B cell (primary cell): Measurements from ENCODE around the gene MMP1. TPM values are rescaled to one million over a fixed set of nuclear protein-coding genes. Genes with fewer than 3 reads are reported as not detected.

ENCODE experiments used
- ATAC-seq: fragments of 200-7000 bp; cut with Tn5 transposase; one replicate; pipeline ENCODE4 v1.10.0; 2021; ENCODE audit warnings: low read depth, mild to moderate bottlenecking, moderate number of reproducible peaks, moderate library complexity
- CTCF ChIA-PET: fragments of 350-600 bp; sonication (Branson Sonifier 250); formaldehyde crosslinking; loops from one replicate; lab custom pipeline; 2021; ENCODE audit warnings: antibody characterized with exemption, inconsistent platforms; lab: Charles Lee
- POLR2A ChIA-PET: fragments of 350-600 bp; sonication (Branson Sonifier 250); formaldehyde crosslinking; loops from one replicate; lab custom pipeline; 2021; ENCODE audit warnings: antibody characterized with exemption; lab: Charles Lee
- DNase-seq: peaks from one replicate; pipeline ENCODE4 v3.0.0; 2013
- H2AFZ ChIP-seq: 2 replicates; pipeline ENCODE4 v1.6.1; 2012; ENCODE audit warnings: mild to moderate bottlenecking, low read depth, low read length; ENCODE audit not compliant: insufficient read depth, poor library complexity, severe bottlenecking
- H3K27ac ChIP-seq, 2 donors: 1 replicate in 1 of 2; 2 replicates in 1 of 2; pipeline ENCODE4 v1.5.1; 2012 to 2013; ENCODE audit warnings: low read length in 2 of 2, mild to moderate bottlenecking in 2 of 2, moderate library complexity in 1 of 2
- H3K27me3 ChIP-seq, 4 experiments: fragments of 200-600 bp in 1 of 4; sonication (generic) in 1 of 4; replicated peaks in 1 of 4; 1 replicate in 2 of 4; 2 replicates in 2 of 4; pipeline versions ENCODE4 v1.6.1 to v1.7.0; 2013 to 2016; ENCODE audit warnings: low read length in 3 of 4, mild to moderate bottlenecking in 2 of 4, mixed read lengths in 1 of 4, moderate library complexity in 1 of 4; ENCODE audit not compliant: insufficient read depth in 4 of 4, control insufficient read depth in 3 of 4; ENCODE audit errors: control extremely low read depth in 1 of 4
- H3K36me3 ChIP-seq, 2 experiments: replicated peaks in 1 of 2; 1 replicate in 1 of 2; 2 replicates in 1 of 2; pipeline versions ENCODE4 v1.6.1 to v1.7.1; 2013; ENCODE audit warnings: low read length in 1 of 2; ENCODE audit not compliant: insufficient read depth in 2 of 2, control insufficient read depth in 1 of 2; ENCODE audit errors: control extremely low read depth in 1 of 2, extremely low read depth in 1 of 2
- H3K4me1 ChIP-seq, 2 donors: fragments of 200-600 bp in 1 of 2; sonication (generic) in 1 of 2; 1 replicate in 1 of 2; 2 replicates in 1 of 2; pipeline versions ENCODE4 v1.5.1 to v1.6.1; 2013 to 2017; ENCODE audit warnings: low read length in 2 of 2; ENCODE audit not compliant: control insufficient read depth in 2 of 2, insufficient read depth in 2 of 2
- H3K4me2 ChIP-seq: replicated peaks from 2 replicates; pipeline ENCODE3; 2012; ENCODE audit warnings: mild to moderate bottlenecking, low read depth, low read length; ENCODE audit not compliant: poor library complexity, severe bottlenecking
- H3K4me3 ChIP-seq, 5 experiments: fragments of 200-600 bp in 1 of 5; sonication (generic) in 1 of 5; 1 replicate in 3 of 5; 2 replicates in 2 of 5; pipeline versions ENCODE4 v1.5.1 to v1.7.0; 2011 to 2016; ENCODE audit warnings: low read length in 4 of 5, mild to moderate bottlenecking in 4 of 5, low read depth in 2 of 5, control low read depth in 1 of 5, moderate library complexity in 1 of 5; ENCODE audit not compliant: insufficient read depth in 1 of 5; ENCODE audit errors: control extremely low read depth in 1 of 5, extremely low read depth in 1 of 5
- H3K79me2 ChIP-seq: fragments of 200-600 bp; sonication (generic); one replicate; pipeline ENCODE4 v1.6.0; 2016; ENCODE audit warnings: low read length; ENCODE audit not compliant: control insufficient read depth, insufficient read depth
- H3K9ac ChIP-seq: fragments of 200-600 bp; sonication (generic); 2 replicates; pipeline ENCODE4 v1.6.1; 2017; ENCODE audit warnings: mild to moderate bottlenecking, low read length, moderate library complexity
- H3K9me3 ChIP-seq, 3 donors: one replicate each; pipeline versions ENCODE4 v1.6.1 to v1.7.1; 2013; ENCODE audit warnings: low read length in 2 of 3; ENCODE audit not compliant: control insufficient read depth in 2 of 3, insufficient read depth in 1 of 3; ENCODE audit errors: control extremely low read depth in 1 of 3
- H4K20me1 ChIP-seq: 2 replicates; pipeline ENCODE4 v1.6.0; 2012; ENCODE audit warnings: mild to moderate bottlenecking, low read length; ENCODE audit not compliant: insufficient read depth, control insufficient read depth, poor library complexity, severe bottlenecking
- H3K27ac Mint-ChIP-seq: one replicate; pipeline ENCODE4 v1.8.0; 2021; ENCODE audit warnings: mixed read lengths
- H3K27me3 Mint-ChIP-seq: one replicate; pipeline ENCODE4 v1.8.0; 2021; ENCODE audit warnings: mixed read lengths
- H3K4me1 Mint-ChIP-seq: one replicate; pipeline ENCODE4 v1.8.0; 2021; ENCODE audit warnings: mixed read lengths
- H3K4me3 Mint-ChIP-seq: one replicate; pipeline ENCODE4 v1.8.0; 2021; ENCODE audit warnings: mixed read lengths
- H3K9me3 Mint-ChIP-seq: one replicate; pipeline ENCODE4 v1.8.0; 2022; ENCODE audit warnings: mixed read lengths; ENCODE audit not compliant: insufficient read depth
- CTCF ChIP-seq: fragments of 200-600 bp; IDR thresholded peaks from one replicate; pipeline ENCODE4 v1.8.0; 2022; ENCODE audit warnings: antibody characterized with exemption, mild to moderate bottlenecking
- EZH2 ChIP-seq: IDR thresholded peaks from 2 replicates; pipeline ENCODE4 v1.6.1; 2012; ENCODE audit warnings: borderline replicate concordance, low read depth, mild to moderate bottlenecking, moderate library complexity, low read length; ENCODE audit not compliant: insufficient read depth, poor library complexity, severe bottlenecking
- WGBS: methylation state at CpG from one replicate; pipeline ENCODE4 v1.1.5; 2013; ENCODE audit warnings: missing lambda C conversion rate; ENCODE audit not compliant: insufficient coverage; 5-methylcytosine and 5-hydroxymethylcytosine counted together
- intact Hi-C: fragments of 100-400 bp; cut with micrococcal nuclease; formaldehyde crosslinking; loops from one replicate; pipeline ENCODE4 v1.10.0; 2022
- polyA plus RNA-seq: library from polyadenylated mRNA; depleted of rRNA; stranded (reverse); fragments of >200 nt; gene quantifications from 2 replicates; pipeline ENCODE4 v1.2.3, GENCODE V29; 2012
- total RNA-seq, 2 donors: library from RNA; stranded (reverse); fragments of 120-200 nt in 1 of 2; gene quantifications; 1 replicate in 1 of 2; 2 replicates in 1 of 2; pipeline versions ENCODE4 v1.2.3 to v1.2.4, GENCODE V29; 2013 to 2022

Gene MMP1
- total and polyA plus RNA-seq, 2 donors (not counting 1 experiment from before 2014, with no cell fraction given): not detected

GRCh38 chr11:102843489-102843888 is 45.5 kb upstream of the MMP1 start, which contains the start of gene MMP3:
Gene MMP3, minus strand, starts transcription at chr11:102843609. Its CDS starts 63 bp downstream, at chr11:102843546.
- 85% methylated on average over 4 of the region's 4 CpGs for WGBS
- intact Hi-C loops: no loop called here
- CTCF ChIA-PET: no interaction called here

GRCh38 chr11:102842930-102843329 is 45.0 kb upstream of the MMP1 start:
- DNase-seq (no peak), ATAC-seq (no peak)
- intact Hi-C loops: no loop called here
- H3K27me3 Mint-ChIP-seq: peaks cover 16% of the 10 kb centered on the region
- H3K4me3 ChIP-seq: no peak overlapping the region
- ChIA-PET POLR2A (no interaction called here), CTCF (no interaction called here)
- no peaks in the 10 kb centered on the region for H3K4me1 Mint-ChIP-seq
- no peaks in the 10 kb centered on the region for H3K9me3 Mint-ChIP-seq
- no peaks in the 10 kb centered on the region for H3K36me3 ChIP-seq
- no CpG with 5 or more reads among the region's 1 CpG for WGBS
- no peaks in the 10 kb centered on the region for H3K4me1 ChIP-seq
- no peak overlapping the region for H3K4me3 Mint-ChIP-seq
- TF ChIP-seq EZH2 (no peak), CTCF (no peak)
- H3K9me3 ChIP-seq: no peaks in the 10 kb centered on the region
- H3K79me2 ChIP-seq: no peaks in the 10 kb centered on the region
- H3K27ac ChIP-seq: no peak overlapping the region
- H3K27ac Mint-ChIP-seq: no peak overlapping the region
- no peaks in the 10 kb centered on the region for H3K27me3 ChIP-seq
- H3K4me2 ChIP-seq: no peak overlapping the region
- H3K9ac ChIP-seq: no peak overlapping the region
- no peaks in the 10 kb centered on the region for H4K20me1 ChIP-seq
- H2AFZ ChIP-seq: no peak overlapping the region

More at GRCh38 chr11:102843489-102843888, 45.5 kb upstream of the MMP1 start, which contains the start of gene MMP3:
- H3K36me3 ChIP-seq: no peaks in the 10 kb centered on the region
- Mint-ChIP-seq H3K4me3 (no peak within 1 kb of the TSS), H3K9me3 (no peaks in the 10 kb centered on the region), H3K27me3 (peaks cover 16% of the 10 kb centered on the region), H3K27ac (no peak within 1 kb of the TSS), H3K4me1 (no peaks in the 10 kb centered on the region)
- no peaks in the 10 kb centered on the region for H4K20me1 ChIP-seq
- no peak within 1 kb of the TSS for H2AFZ ChIP-seq
- H3K4me3 ChIP-seq: no peak within 1 kb of the TSS
- H3K4me2 ChIP-seq: no peak within 1 kb of the TSS
- DNase-seq: no peak
- POLR2A ChIA-PET: no interaction called here
- H3K9ac ChIP-seq: no peak within 1 kb of the TSS
- no peaks in the 10 kb centered on the region for H3K79me2 ChIP-seq
- TF ChIP-seq EZH2 (no peak), CTCF (no peak)
- H3K27me3 ChIP-seq: no peaks in the 10 kb centered on the region
- H3K4me1 ChIP-seq: no peaks in the 10 kb centered on the region
- no peaks in the 10 kb centered on the region for H3K9me3 ChIP-seq
- no peak for ATAC-seq
- no peak within 1 kb of the TSS for H3K27ac ChIP-seq
